NCI-H1417 (cell line): ENCODE data around the gene CHFR.
A peak's percentile ranks its signal among the peaks of the same experiment; 100 is the strongest.
"Not testable (repeated sequence)": the region's sequence is repeated elsewhere in the genome, so short reads cannot be mapped to it uniquely, and the experiment has no call there.

Experiments used
- DNase-seq, 3 experiments: peaks; one replicate each; lab custom pipeline; 2025; lab: John Stamatoyannopoulos, UW

CHFR gene

DNA sequence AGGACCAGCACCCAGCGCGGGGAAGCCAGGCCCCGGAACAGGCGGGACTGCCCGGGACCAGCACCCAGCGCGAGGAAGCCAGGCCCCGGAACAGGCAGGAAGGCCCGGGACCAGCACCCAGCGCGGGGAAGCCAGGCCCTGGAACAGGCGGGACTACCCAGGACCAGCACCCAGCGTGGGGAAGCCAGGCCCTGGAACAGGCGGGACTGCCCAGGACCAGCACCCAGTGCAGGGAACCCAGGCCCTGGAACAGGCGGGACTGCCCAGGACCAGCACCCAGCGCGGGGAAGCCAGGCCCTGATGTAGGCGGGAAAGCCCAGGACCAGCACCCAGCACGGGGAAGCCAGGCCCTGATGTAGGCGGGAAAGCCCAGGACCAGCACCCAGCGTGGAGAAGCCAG, 12.8 kb downstream of the CHFR start:
- not testable (repeated sequence) for DNase-seq

DNA sequence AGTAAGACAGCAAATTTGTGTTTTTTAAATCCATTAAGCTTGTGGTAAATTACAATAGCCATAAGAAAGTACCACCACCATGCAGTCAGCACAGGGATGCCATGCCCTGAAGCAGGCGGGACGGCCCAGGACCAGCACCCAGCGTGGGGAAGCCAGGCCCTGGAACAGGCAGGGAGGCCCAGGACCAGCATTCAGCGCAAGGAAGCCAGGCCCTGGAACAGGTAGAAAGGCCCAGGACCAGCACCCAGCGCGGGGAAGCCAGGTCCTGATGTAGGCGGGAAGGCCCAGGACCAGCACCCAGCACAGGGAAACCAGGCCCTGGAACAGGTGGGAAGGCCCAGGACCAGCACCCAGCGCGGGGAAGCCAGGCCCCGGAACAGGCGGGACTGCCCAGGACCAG, 13.2 kb downstream of the CHFR start:
- DNase-seq = no peak

DNA sequence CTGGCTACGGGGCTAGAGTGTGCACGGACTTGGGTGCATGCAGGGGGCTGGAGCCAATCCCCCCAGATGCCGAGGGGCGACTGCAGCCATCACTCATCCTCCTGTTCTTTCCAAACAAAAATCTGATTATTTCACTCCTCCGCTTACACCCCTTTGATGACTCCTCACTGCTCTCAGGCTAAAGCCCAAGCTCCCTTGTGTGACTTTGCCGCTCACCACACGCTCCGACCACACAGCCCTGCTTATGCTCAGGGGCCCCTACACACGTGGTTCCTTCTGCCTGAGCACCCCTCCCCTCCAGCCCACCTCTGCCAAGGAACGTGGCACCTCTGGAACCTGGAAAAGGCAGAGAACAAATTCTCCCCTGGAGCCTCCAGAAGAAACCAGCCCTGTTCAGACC, 13.7 kb downstream of the CHFR start:
- DNase-seq = no peak

DNA sequence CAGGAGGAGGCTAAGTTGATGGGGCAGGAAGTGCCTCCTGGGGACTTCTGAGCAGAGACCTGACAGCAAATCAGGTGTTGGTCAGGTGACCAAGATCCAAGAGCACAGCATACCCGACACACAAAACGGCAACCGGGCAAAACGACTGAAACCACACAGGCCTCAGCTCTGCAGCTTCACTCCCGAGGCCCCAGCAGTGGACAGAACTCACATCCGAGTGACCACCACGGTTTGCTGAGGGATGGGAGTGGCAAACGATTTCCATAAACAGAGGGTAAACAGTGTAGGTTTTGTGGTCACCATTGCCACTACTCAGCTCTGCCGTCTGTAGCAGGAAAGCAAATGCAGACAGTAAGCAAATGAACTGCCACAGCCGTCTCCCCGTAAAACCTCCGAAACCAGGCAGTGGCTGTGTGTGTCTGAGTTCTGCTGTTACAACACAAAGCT, 14.4 kb downstream of the CHFR start:
- no peak for DNase-seq

DNA sequence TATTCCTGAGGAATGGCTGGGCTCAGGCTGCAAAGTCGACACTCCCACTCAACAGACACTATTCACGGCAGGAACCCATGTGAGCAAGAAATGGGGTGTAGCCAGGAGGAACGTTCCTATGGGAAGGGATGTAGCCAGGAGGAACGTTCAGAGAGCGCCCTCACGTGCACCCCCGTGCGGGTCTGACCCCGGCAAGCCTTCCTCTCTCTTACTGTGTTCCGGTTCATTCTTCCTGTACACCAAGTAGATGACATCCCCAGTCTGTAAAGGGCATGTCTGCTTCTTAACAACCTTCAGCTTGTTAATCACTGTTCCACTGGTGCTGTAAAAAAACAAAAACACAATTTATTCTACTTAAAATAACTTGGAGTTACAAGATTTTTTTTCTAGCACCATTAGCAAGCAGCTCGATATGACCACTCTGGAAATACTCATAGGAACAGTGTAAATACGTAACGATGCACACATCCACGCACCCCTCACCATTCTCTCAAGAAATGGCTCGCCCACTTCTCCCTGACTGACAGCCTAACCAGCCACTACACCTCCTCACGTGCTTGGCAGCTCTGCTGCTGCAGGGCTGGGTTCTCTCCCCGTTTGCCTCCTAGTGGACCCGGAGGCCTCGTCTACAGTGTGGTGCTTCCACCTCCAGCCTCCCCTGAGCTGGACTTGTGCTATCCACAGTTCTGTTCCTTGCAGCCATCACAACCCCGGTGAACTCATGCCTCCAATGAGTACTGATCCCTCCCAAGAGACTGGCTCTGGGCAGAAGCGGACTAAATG, 15.1 kb downstream of the CHFR start:
- DNase-seq = no peak

DNA sequence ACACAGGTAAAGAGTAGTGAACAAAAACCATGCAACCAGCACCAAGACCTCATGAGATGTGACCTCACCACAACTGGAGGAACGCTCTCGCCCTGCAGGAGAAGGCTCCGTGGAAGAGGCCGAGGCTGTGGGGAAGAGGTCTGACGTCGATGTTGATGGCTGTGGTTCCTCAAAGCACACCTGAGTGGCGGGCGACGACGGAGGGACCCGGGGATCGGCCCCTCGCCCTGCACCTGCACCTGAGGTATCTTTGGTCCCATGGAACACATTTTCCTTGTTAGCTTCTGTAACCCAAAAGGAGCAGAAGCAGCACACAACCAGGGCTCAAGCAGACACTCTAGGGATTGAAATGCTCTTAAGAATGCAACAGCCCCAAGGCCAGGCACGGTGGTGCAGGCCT, 17.9 kb downstream of the CHFR start:
- no peak for DNase-seq

GRCh38 chr12:132866251-132866828, 21.1 kb downstream of the CHFR start:
- DNase-seq = no peak

- DNase-seq = no peak
Observed at GRCh38 chr12:132861558-132861957, 25.8 kb downstream of the CHFR start.

DNA sequence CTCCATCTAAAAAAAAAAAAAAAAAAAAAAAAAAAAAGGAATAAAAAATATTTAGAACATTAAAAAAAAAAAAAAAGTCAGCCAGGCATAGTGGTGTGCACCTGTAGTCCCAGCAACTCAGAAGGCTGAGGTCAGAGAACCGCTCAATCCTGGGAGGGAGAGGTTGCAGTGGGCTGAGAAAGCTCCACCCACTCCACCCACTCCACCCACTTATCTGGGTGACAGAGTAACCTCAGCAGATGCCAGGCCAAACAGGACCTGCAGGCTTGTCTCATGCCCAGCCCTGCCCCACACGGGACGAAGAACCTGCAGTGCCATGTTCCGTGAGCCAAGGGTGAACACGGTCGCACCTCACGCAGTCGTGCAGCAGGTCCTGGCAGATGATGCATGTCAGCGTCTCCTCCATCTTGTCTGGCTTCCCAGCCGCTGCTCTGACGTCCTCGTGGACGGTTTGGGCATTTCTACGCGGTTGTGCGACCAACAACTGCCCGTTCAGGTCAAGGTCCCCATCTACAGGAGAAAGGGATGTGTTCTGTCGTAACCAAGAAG, 28.6 kb downstream of the CHFR start:
- DNase-seq = no peak

DNA sequence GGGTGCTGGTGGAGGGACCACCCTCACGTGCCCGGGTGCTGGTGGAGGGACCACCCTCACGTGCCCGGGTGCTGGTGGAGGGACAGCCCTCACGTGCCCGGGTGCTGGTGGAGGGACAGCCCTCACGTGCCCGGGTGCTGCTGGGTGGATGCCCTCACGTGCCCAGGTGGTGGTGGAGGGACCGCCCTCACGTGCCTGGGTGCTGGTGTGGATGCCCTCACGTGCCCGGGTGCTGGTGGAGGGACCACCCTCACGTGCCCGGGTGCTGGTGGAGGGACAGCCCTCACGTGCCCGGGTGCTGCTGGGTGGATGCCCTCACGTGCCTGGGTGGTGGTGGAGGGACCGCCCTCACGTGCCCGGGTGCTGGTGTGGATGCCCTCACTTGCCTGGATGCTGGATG, 30.4 kb downstream of the CHFR start:
- DNase-seq = not testable (repeated sequence)

- no peak for DNase-seq
Observed at GRCh38 chr12:132856581-132856980, 30.8 kb downstream of the CHFR start.

DNA sequence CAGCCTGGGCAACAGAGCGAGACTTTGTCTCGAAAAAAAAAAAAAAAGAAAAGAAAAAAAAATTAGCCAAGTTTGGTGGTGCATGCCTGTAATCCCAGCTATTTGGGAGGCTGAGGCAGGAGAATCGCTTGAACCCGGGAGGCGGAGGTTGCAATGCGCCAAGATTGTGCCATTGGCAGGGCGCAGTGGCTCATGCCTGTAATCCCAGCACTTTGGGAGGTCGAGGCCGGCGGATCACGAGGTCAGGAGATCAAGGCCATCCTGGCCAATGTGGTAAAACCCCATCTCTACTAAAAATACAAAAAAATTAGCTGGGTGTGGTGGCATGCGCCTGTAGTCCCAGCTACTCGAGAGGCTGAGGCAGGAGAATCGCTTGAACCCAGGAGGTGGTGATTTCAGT, 32.2 kb downstream of the CHFR start:
- not testable (repeated sequence) for DNase-seq

- no peak for DNase-seq
Observed at GRCh38 chr12:132853285-132854092, 33.9 kb downstream of the CHFR start.

GRCh38 chr12:132852496-132852895, 34.9 kb downstream of the CHFR start:
- DNase-seq = no peak

GRCh38 chr12:132851465-132851864, 35.9 kb downstream of the CHFR start:
- DNase-seq = peak in 1 of 3 experiments; percentile 28

DNA sequence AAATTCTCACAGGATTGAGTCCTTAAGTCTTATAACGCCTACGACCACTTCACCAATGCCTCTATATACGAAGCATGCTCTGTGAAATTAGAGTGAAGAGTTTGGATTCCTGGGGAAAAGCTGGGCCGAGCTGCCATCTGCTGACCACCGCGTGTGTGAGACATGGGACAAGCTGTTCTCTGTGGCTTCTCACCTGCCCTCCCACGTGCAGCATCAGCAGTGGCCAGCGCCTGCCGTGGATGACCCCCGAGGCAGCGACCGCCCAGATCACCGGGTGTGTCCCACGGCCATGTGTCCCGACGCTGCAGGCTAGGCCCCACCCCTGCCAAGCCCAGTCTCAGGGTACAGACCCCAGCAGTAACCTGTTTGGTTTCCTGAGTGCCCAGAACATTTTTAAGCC, 37.1 kb downstream of the CHFR start:
- no peak for DNase-seq

DNA sequence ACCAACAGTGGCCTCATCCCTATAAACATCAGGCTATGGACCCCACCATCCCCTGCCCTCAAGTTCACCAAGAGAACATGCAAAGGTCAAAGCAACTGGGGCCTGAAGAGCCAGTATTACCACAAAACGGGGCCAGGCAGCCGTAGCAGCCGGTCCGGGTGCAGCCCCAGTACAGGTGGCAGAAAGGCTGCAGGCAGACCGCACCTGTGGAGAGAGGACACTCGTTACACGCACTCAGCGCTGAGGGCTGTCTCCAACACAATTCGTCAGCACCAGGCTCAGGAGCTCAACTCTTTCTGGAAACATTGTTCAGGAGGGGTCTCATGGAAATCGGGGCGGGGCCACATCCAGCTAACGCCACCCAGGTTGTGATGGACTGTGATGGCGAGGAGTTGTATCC, 38.9 kb downstream of the CHFR start:
- no peak for DNase-seq

DNA sequence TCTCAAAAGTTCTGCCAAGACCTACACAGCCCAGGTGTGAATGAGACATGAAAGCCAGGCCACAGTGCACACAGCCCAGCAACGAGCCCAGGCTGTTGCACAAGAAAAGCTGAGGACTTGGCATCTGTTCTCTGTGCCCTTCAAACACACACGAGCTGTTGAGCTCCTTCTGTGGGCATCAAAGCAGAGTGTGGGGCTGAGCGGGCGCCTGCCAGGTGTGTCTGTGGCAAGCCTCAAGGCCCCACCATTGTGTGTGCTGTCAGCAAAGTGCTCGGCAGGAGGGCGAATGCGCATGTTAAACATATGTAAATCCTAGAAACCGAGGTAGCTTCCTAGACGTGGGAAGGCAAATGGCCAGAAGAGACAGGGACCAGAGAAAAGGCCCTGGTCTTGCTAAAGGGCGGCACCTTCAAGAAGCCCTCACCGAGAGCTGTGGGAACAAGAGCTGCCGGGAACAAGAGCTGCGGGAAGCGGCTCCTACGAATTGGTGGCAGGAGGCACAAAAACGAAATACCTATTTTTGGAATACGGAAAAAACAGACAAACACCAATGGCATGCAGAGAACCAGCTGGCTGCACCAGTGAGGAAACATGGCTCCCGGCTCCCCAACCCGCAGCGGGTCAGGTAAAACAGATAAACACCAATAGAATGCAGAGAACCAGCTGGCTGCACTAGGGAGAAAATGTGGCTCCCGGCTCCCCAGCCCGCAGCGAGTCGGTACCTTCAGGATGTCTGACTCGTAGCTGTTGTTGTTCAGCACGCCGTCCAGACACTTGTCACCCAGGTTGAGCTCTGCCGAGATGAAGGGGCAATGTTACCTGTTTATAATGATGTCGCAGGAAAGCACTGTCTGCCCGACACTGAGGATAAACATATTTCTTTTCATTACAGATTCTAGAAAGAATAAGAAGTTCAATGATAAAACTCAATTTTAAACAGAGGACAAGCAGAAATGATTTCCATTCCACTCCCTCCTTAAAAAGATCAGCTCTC, 39.7 kb downstream of the CHFR start:
- DNase-seq = no peak

- DNase-seq = not testable (repeated sequence)
Observed at GRCh38 chr12:132844681-132845080, 42.7 kb downstream of the CHFR start.

DNA sequence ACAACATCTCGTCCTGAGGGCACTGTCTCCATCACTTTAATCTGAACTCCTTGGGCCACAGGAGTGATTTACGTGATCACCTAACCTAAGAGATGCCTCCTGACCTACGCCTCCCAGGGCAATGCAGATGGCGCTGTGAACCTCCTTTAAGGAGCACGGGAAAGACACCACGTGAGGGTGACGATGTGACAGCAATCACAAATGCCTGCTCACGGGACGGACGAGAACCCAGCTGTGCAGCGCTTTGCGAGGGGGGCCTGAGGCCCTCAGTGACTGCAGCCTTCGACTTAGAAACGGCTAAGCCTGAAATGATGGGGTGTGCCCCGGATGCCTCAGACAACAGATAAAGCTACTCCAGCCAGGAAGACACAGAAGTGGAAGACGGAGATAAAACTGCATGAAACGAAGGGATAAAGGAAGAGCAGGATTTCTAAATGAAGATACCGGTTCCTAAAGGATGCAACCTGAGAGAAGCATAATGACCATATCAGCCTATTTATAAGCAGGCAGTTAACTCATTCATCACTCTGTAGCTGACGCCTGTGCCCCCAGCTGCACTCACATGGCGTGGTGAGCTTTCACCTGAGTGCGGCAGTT, 44.9 kb downstream of the CHFR start:
- DNase-seq = no peak

DNA sequence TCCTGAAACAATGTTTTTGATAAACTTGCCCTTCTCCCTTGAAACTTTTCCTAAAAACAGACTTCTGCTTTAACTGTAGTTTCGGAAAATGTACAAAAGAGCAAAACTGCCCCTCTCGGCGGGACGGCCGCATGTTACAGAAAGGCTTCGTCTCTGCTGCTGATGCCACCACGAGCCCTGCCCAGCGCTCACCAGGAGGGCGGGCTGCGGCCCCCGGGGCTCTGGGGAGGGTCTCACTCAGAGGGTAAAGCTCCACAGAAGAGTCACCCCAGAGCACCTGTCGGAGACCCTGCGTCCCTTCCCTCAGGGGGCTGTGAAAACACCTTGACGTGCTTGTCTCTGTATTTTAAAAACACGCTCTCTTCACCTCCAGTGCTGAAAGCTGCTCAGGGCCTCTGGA, 46.3 kb downstream of the CHFR start:
- no peak for DNase-seq
